HG02938 (cell line): ENCODE data around the gene MLLT10.

Source experiments
- ATAC-seq: cut with Tn5 transposase; IDR thresholded peaks from one replicate; pipeline ENCODE4 v1.9.1; 2021; ENCODE audit warnings: mild to moderate bottlenecking, moderate library complexity; ENCODE audit not compliant: unreplicated experiment

MLLT10 gene

GRCh38 chr10:21727452-21728168, 193.6 kb downstream of the MLLT10 start:
- no peak for ATAC-seq

GRCh38 chr10:21728618-21729017, 194.6 kb downstream of the MLLT10 start:
- no peak for ATAC-seq

- peak; percentile 76 for ATAC-seq
Measured at GRCh38 chr10:21732067-21732772, 198.2 kb downstream of the MLLT10 start.

GRCh38 chr10:21733710-21734109, 199.7 kb downstream of the MLLT10 start:
- ATAC-seq: no peak

GRCh38 chr10:21737106-21737505, 203.1 kb downstream of the MLLT10 start:
- ATAC-seq: no peak

- no peak for ATAC-seq
Measured at GRCh38 chr10:21740989-21741388, 207.0 kb downstream of the MLLT10 start.

- ATAC-seq: no peak
Measured at GRCh38 chr10:21742740-21743412, 208.8 kb downstream of the MLLT10 start.

GRCh38 chr10:21744223-21744622, 210.2 kb downstream of the MLLT10 start:
- no peak for ATAC-seq

GRCh38 chr10:21746118-21746517, 212.1 kb downstream of the MLLT10 start:
- ATAC-seq: no peak

GRCh38 chr10:21747809-21748208, 213.8 kb downstream of the MLLT10 start:
- ATAC-seq: no peak

GRCh38 chr10:21749788-21750187, 215.8 kb downstream of the MLLT10 start:
- ATAC-seq: no peak

- no peak for ATAC-seq
Measured at GRCh38 chr10:21750424-21750823, 216.4 kb downstream of the MLLT10 start.

GRCh38 chr10:21751341-21752310, 217.6 kb downstream of the MLLT10 start:
- no peak for ATAC-seq

GRCh38 chr10:21753497-21754270, 219.7 kb downstream of the MLLT10 start:
- no peak for ATAC-seq

GRCh38 chr10:21754410-21755011, 220.5 kb downstream of the MLLT10 start:
- ATAC-seq: no peak

GRCh38 chr10:21756707-21757106, 222.7 kb downstream of the MLLT10 start:
- ATAC-seq: no peak

GRCh38 chr10:21757185-21757901, 223.3 kb downstream of the MLLT10 start:
- no peak for ATAC-seq

GRCh38 chr10:21758239-21758638, 224.2 kb downstream of the MLLT10 start:
- ATAC-seq: no peak

GRCh38 chr10:21758696-21759095, 224.7 kb downstream of the MLLT10 start:
- ATAC-seq: no peak
